ENCODE data around the gene DLX4.

The DLX4 gene

DNA sequence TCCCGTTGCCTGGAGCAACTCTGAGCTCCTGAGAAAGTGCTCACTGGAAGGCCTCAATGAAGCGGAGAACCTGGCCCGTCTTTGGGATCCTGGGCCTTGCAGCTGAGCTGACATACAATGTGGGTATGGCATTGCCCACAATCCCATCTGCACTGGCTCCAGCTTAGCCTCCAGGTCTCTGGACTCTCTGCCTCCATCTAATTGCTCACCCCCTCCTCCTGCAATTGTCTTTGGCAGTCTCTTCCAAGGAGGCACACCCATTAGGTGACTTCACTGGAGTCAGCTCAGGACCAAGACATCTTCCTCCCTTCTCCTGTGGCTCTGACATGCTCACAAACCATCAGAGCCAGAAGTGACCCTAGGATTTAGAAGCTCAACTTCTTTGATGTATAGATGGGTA lies 1.5 kb downstream of the DLX4 start:
- DNase-seq (ENCODE audit: extremely low read depth, low read depth), result no peak
- H3K4me3 ChIP-seq (replicated peaks; ENCODE audit: low read depth, low read length), result no peak overlapping the region
- TF ChIP-seq, protein P1, sequence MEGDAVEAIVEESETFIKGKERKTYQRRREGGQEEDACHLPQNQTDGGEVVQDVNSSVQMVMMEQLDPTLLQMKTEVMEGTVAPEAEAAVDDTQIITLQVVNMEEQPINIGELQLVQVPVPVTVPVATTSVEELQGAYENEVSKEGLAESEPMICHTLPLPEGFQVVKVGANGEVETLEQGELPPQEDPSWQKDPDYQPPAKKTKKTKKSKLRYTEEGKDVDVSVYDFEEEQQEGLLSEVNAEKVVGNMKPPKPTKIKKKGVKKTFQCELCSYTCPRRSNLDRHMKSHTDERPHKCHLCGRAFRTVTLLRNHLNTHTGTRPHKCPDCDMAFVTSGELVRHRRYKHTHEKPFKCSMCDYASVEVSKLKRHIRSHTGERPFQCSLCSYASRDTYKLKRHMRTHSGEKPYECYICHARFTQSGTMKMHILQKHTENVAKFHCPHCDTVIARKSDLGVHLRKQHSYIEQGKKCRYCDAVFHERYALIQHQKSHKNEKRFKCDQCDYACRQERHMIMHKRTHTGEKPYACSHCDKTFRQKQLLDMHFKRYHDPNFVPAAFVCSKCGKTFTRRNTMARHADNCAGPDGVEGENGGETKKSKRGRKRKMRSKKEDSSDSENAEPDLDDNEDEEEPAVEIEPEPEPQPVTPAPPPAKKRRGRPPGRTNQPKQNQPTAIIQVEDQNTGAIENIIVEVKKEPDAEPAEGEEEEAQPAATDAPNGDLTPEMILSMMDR (IDR thresholded peaks at IDR 0.05; ENCODE audit: low read depth, low read length, missing control alignments), result no peak

DNA sequence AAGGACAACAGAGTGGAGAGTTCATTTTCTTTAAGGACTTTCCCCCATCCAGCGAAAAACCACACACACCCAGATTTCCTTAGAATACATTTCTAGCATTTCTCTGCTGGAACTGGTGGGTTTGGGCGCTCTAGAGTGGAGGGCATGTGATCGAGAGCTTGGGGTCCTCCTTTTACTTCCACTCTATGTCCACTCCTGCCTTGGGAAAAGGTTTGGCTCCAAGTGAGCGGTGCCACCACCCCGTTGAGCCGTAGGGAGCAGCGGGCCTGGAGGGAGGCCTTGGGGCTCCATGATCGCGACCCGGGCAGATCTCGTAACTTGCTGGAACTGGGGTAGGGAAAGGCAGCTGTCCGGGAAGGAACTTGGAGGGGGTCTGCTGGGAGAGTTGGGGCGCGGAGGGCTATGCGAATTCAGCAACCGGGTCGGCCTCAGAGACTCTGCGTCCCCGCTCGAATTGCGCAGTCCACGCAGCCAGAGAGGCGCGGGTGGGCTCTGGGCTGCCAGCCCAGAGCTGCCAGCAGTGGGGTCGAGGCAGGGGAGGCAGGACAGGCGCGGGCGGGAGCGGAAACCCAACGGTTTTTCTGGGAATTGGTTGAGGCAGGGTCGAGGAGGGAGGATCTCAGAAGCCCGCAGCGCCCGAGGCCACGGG lies 2.3 kb downstream of the DLX4 start:
- TF ChIP-seq, protein P1 (IDR thresholded peaks at IDR 0.05; ENCODE audit: low read depth, low read length, missing control alignments), result no peak
- no peak overlapping the region for H3K4me3 ChIP-seq (replicated peaks; ENCODE audit: low read depth, low read length)
- no peak for DNase-seq (ENCODE audit: extremely low read depth, low read depth)

DNA sequence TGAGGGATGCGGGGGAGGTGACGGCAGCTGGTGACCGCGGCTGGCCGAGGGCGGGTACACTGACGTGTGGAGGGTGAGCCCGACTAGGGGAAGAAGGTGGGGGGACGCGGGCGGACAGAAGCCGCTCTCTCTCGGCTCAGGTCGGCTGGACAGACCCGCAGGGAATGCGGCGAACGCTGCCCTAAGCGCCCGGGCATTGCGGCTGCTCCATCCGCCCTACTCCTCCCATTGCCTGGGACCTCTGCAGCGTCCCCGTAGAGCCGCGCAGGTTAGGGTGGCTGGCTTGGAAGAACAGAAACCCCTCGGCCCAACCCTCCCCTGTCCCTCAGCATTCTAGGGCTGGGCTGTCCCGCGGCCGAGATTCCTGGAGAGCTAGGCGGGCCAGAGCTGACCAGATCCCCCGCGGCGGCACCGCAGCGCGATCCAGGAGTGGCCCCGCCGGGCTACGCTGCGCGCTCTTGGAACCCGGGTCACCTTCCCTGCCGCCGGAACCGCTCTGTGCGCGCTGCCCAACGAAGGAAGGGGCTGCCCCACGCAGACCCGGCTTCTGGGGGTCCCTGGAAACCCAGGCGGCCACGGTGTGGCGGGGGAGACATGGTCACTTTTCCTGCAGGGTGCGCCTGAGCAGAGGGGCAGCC lies 3.0 kb downstream of the DLX4 start:
- no peak for DNase-seq (ENCODE audit: extremely low read depth, low read depth)
- H3K4me3 ChIP-seq (replicated peaks; ENCODE audit: low read depth, low read length), result no peak overlapping the region
- TF ChIP-seq, protein P1 (IDR thresholded peaks at IDR 0.05; ENCODE audit: low read depth, low read length, missing control alignments), result no peak

DNA sequence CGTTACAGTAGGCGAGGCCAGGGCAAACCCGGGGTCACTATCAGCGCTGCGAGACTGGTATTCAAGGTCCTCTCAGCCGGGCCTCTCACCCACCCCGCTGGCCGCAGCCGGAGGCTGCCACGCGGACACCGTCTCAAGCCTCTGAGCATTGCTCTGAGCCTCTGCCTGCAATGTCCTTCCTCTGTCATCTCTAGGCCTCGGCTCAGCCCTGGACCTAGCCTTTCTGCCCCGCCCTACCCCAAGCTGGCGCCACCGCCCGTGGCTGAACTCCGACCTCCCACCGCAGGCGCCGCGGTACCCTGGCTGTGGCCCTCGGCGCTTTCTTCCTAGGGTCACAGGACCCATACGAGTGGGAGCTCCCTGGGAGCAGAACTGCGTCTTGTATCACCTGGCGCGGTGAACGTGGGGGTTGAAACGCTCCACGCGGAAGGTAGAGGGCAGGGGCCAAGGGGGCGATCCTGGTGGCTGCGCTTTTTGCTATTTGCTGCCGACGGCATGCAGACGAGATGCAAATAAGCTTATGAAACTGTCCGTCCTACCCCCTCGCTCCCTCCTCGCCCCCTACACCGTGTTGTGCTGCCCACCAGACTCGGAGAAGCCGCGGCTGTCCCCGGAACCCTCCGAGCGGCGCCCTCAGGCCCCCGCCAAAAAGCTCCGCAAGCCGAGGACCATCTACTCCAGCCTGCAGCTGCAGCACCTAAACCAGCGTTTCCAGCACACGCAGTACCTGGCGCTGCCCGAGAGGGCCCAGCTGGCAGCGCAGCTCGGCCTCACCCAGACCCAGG lies 3.7 kb downstream of the DLX4 start:
- no peak overlapping the region for H3K4me3 ChIP-seq (replicated peaks; ENCODE audit: low read depth, low read length)
- TF ChIP-seq, protein P1 (IDR thresholded peaks at IDR 0.05; ENCODE audit: low read depth, low read length, missing control alignments), result no peak
- no peak for DNase-seq (ENCODE audit: extremely low read depth, low read depth)

DNA sequence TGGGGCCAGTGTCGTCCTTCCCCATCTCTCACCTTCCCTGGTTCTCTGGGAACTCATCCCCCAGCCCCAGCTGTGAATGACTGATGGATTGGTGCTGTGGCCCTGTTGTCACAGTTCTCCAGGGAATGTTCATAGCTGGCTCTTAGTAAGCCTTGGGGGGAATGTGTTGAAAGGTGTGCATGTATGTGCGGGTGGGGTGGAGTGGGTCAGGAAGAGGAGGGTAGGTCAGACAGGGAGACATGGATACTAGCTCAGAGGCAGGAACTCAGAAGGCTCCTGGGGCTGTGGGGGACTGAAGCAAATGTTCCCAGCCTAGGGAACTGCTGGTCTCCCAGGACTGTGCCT lies 4.3 kb downstream of the DLX4 start:
- H3K4me3 ChIP-seq (replicated peaks; ENCODE audit: low read depth, low read length), result no peak overlapping the region
- TF ChIP-seq, protein P1 (IDR thresholded peaks at IDR 0.05; ENCODE audit: low read depth, low read length, missing control alignments), result no peak

DNA sequence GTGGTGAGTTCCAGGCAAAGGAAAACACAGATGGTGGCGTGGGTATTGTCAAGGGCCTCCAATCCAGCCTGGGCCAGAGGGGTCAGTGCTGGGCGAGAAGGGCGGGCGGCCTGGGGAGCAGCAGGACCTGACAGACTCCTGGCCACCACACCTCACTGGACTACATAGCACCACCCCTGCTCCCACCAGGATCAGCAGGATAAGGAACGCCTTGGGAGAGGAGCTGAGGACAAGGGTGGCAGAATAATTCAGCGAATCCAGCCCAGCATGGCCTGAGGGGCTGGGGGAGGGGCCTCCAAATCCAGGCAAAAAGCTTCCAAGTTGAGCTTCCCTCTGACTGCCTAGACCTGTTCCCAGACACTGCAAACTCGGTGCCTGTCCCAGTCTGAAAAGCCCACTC lies 6.5 kb downstream of the DLX4 start:
- TF ChIP-seq, protein P1 (IDR thresholded peaks at IDR 0.05; ENCODE audit: low read depth, low read length, missing control alignments), result no peak
- no peak overlapping the region for H3K4me3 ChIP-seq (replicated peaks; ENCODE audit: low read depth, low read length)
- DNase-seq (ENCODE audit: extremely low read depth, low read depth), result no peak

More for the DNA sequence above, 4.3 kb downstream of the DLX4 start:
- DNase-seq (ENCODE audit: extremely low read depth, low read depth), result no peak
